Astrocyte (in vitro differentiated cells and primary cell): ENCODE measurements around the gene RALGPS2.

Experiments used
- EZH2 ChIP-seq: IDR thresholded peaks from 2 replicates; pipeline ENCODE4 v1.6.1; 2012; ENCODE audit warnings: mild to moderate bottlenecking, low read length, inconsistent platforms; ENCODE audit not compliant: insufficient read depth
- TF ChIP-seq, protein P1 (sequence below): IDR thresholded peaks from 2 replicates; pipeline ENCODE4 v1.5.1; 2011; ENCODE audit warnings: low read depth, mild to moderate bottlenecking, inconsistent platforms, low read length, moderate library complexity; ENCODE audit not compliant: insufficient read depth

DNA sequence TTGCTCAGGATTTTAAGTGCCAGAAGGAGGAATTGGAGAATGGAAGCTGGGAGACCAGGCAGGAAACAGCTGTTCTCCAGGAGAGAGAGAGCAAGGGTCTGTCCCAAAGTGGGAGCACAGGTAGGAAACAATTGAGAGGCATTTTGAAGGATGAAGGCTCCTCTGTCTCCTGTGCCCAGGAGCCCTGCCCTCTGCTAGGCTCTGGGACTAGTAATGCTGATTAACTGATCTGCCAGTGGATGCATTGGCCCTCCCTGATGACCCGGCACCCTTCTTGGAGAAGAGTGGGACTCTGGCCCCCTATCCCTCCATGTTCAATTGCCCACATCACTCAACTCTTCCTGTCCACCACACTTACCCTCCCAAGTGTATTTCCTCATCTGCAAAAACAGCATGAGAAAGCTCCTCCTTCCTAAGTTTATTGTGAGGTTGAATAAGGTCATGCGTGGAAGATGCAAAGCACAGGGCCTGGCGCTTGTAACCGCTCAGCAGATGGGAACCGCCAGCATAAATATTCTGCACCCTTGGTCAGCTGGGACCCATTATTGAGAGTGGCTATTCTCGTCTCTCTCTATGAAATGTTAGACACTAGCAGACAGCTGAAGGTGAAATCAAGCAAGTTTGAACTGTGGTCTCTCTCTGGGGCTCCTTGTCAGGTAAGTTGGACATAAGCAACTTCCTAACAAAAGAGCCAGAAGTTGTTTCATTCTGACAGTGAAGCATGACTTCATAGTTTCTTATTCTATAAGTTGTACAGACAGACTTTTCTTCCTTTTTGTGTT is 208.9 kb downstream of the RALGPS2 start:
- TF ChIP-seq, protein P1, sequence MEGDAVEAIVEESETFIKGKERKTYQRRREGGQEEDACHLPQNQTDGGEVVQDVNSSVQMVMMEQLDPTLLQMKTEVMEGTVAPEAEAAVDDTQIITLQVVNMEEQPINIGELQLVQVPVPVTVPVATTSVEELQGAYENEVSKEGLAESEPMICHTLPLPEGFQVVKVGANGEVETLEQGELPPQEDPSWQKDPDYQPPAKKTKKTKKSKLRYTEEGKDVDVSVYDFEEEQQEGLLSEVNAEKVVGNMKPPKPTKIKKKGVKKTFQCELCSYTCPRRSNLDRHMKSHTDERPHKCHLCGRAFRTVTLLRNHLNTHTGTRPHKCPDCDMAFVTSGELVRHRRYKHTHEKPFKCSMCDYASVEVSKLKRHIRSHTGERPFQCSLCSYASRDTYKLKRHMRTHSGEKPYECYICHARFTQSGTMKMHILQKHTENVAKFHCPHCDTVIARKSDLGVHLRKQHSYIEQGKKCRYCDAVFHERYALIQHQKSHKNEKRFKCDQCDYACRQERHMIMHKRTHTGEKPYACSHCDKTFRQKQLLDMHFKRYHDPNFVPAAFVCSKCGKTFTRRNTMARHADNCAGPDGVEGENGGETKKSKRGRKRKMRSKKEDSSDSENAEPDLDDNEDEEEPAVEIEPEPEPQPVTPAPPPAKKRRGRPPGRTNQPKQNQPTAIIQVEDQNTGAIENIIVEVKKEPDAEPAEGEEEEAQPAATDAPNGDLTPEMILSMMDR: no peak
- no peak for TF ChIP-seq EZH2
